Testis (tissue), 2 donors: Measurements from ENCODE around the gene MRE11.

Source experiments
- CTCF ChIP-seq, 3 experiments: fragments of 450-650 bp in 2 of 3; fragments of 200-600 bp in 1 of 3; sonication (generic) in 1 of 3; IDR thresholded peaks; one replicate each; pipeline ENCODE4 v1.5.1; 2016 to 2019; ENCODE audit warnings: antibody characterized with exemption in 3 of 3, mild to moderate bottlenecking in 2 of 3, moderate library complexity in 1 of 3
- POLR2A ChIP-seq: fragments of 450-650 bp; IDR thresholded peaks from one replicate; pipeline ENCODE4 v1.6.1; 2017; ENCODE audit warnings: antibody characterized with exemption, mild to moderate bottlenecking, moderate library complexity

- TF ChIP-seq CTCF (IDR thresholded peaks at IDR 0.05) = no peak
- TF ChIP-seq POLR2A = no peak
Measured at GRCh38 chr11:94459576-94459975, 34.1 kb downstream of the MRE11 start.
